Body of pancreas (tissue), 4 donors: ENCODE measurements around the gene TNFAIP8L1.

ENCODE experiments used
- POLR2A ChIP-seq, 3 donors: fragments of 450-650 bp; IDR thresholded peaks; one replicate each; pipeline ENCODE4 v1.6.1; 2016; ENCODE audit warnings: antibody characterized with exemption in 3 of 3, mild to moderate bottlenecking in 2 of 3
- TF ChIP-seq, protein P1 (sequence below), 7 experiments: fragments of 450-650 bp in 4 of 7; fragments of 200-600 bp in 3 of 7; sonication (generic) in 3 of 7; IDR thresholded peaks; one replicate each; pipeline ENCODE4 v1.5.1; 2016 to 2019; ENCODE audit warnings: antibody characterized with exemption in 7 of 7

DNA sequence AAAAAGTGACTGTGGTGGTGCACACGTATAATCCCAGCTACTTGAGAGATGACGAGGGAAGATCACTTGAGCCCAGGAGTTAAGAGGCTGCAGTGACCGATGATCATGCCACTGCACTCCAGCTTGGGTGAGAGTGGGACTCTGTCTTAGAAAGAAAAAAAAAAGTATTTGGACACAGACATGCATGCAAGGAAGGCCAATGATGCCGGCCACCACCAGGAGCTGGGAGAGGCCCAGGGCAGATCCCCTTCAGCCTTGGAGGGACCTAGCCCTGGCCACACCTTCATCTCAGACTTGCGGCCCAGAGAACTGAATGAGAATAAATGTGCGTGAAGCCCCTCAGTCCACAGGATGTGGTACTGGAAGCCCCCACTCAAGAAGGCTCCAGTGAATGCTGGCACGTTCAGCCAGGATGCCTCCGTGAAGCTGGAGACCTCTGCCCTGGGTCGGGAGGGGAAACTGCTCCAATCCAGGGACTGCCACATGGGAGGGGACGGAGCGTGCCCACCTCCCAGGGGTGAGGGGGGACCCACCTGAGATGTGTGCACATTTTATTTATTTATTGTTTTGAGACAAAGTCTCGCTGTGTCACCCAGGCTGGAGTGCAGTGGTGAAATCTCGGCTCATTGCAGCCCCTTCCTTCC, 14.6 kb downstream of the TNFAIP8L1 start:
- TF ChIP-seq, protein P1, sequence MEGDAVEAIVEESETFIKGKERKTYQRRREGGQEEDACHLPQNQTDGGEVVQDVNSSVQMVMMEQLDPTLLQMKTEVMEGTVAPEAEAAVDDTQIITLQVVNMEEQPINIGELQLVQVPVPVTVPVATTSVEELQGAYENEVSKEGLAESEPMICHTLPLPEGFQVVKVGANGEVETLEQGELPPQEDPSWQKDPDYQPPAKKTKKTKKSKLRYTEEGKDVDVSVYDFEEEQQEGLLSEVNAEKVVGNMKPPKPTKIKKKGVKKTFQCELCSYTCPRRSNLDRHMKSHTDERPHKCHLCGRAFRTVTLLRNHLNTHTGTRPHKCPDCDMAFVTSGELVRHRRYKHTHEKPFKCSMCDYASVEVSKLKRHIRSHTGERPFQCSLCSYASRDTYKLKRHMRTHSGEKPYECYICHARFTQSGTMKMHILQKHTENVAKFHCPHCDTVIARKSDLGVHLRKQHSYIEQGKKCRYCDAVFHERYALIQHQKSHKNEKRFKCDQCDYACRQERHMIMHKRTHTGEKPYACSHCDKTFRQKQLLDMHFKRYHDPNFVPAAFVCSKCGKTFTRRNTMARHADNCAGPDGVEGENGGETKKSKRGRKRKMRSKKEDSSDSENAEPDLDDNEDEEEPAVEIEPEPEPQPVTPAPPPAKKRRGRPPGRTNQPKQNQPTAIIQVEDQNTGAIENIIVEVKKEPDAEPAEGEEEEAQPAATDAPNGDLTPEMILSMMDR (IDR thresholded peaks at IDR 0.05), result no peak
- TF ChIP-seq POLR2A (IDR thresholded peaks at IDR 0.05), result no peak
